ENCODE results near the gene NFATC3.

The NFATC3 gene

GRCh38 chr16:68233835-68234187, 148.6 kb downstream of the NFATC3 start:
- H3K27me3 Mint-ChIP-seq (ENCODE audit: low read depth) = no peaks in the 10 kb centered on the region

GRCh38 chr16:68234188-68235107, 149.3 kb downstream of the NFATC3 start:
- Mint-ChIP-seq H3K36me3 (ENCODE audit: low read depth) (peaks cover 13% of the 10 kb centered on the region), H3K9me3 (no peaks in the 10 kb centered on the region), H3K4me1 (ENCODE audit: low read depth) (peaks cover 18% of the 10 kb centered on the region), H3K27ac (no peak overlapping the region), H3K4me3 (peak overlapping the region; percentile 32), H3K27me3 (ENCODE audit: low read depth) (no peaks in the 10 kb centered on the region)
- DNase-seq (ENCODE audit: low spot score) = no peak

More at GRCh38 chr16:68233835-68234187, 148.6 kb downstream of the NFATC3 start:
- Mint-ChIP-seq H3K9me3 (no peaks in the 10 kb centered on the region), H3K36me3 (ENCODE audit: low read depth) (peaks cover 16% of the 10 kb centered on the region), H3K27ac (no peak overlapping the region), H3K4me1 (ENCODE audit: low read depth) (peaks cover 21% of the 10 kb centered on the region), H3K4me3 (no peak overlapping the region)
- DNase-seq (ENCODE audit: low spot score) = no peak

GRCh38 chr16:68235108-68235886, 150.1 kb downstream of the NFATC3 start:
- no peak for DNase-seq (ENCODE audit: low spot score)
- Mint-ChIP-seq H3K36me3 (ENCODE audit: low read depth) (peaks cover 10% of the 10 kb centered on the region), H3K4me3 (no peak overlapping the region), H3K27ac (no peak overlapping the region), H3K4me1 (ENCODE audit: low read depth) (peaks cover 18% of the 10 kb centered on the region), H3K27me3 (ENCODE audit: low read depth) (no peaks in the 10 kb centered on the region), H3K9me3 (no peaks in the 10 kb centered on the region)

GRCh38 chr16:68235887-68236136, 150.6 kb downstream of the NFATC3 start, which contains the start of gene ESRP2:
TSS of gene ESRP2 (minus strand) at chr16:68236127. CDS start at chr16:68236045, 82 bp downstream.
- H3K9me3 Mint-ChIP-seq = no peaks in the 10 kb centered on the region
- H3K4me3 Mint-ChIP-seq = peak within 1 kb of the TSS; percentile 89
- H3K36me3 Mint-ChIP-seq (ENCODE audit: low read depth) = peaks cover 5% of the 10 kb centered on the region
- DNase-seq (ENCODE audit: low spot score) = no peak
- peaks cover 18% of the 10 kb centered on the region for H3K4me1 Mint-ChIP-seq (ENCODE audit: low read depth)
- no peaks in the 10 kb centered on the region for H3K27me3 Mint-ChIP-seq (ENCODE audit: low read depth)
- peak within 1 kb of the TSS; percentile 49 for H3K27ac Mint-ChIP-seq

- Mint-ChIP-seq H3K9me3 (no peaks in the 10 kb centered on the region), H3K27ac (peak overlapping the region; percentile 49), H3K4me3 (peak overlapping the region; percentile 89), H3K4me1 (ENCODE audit: low read depth) (peaks cover 18% of the 10 kb centered on the region), H3K36me3 (ENCODE audit: low read depth) (peaks cover 4% of the 10 kb centered on the region), H3K27me3 (ENCODE audit: low read depth) (no peaks in the 10 kb centered on the region)
- DNase-seq (ENCODE audit: low spot score) = peak; percentile 25
These were observed 151.1 kb downstream of the NFATC3 start for GRCh38 chr16:68236137-68236825.

GRCh38 chr16:68236826-68237242, 151.7 kb downstream of the NFATC3 start:
- H3K27ac Mint-ChIP-seq = peak overlapping the region; percentile 31
- H3K4me3 Mint-ChIP-seq = peak overlapping the region; percentile 89
- H3K4me1 Mint-ChIP-seq (ENCODE audit: low read depth) = peaks cover 18% of the 10 kb centered on the region
- DNase-seq (ENCODE audit: low spot score) = no peak
- no peaks in the 10 kb centered on the region for H3K9me3 Mint-ChIP-seq
- peaks cover 2% of the 10 kb centered on the region for H3K36me3 Mint-ChIP-seq (ENCODE audit: low read depth)
- no peaks in the 10 kb centered on the region for H3K27me3 Mint-ChIP-seq (ENCODE audit: low read depth)

GRCh38 chr16:68237243-68238028, 152.3 kb downstream of the NFATC3 start:
- H3K4me3 Mint-ChIP-seq = peak overlapping the region; percentile 89
- H3K36me3 Mint-ChIP-seq (ENCODE audit: low read depth) = no peaks in the 10 kb centered on the region
- no peaks in the 10 kb centered on the region for H3K27me3 Mint-ChIP-seq (ENCODE audit: low read depth)
- peak; percentile 91 for DNase-seq (ENCODE audit: low spot score)
- peak overlapping the region; percentile 75 for H3K27ac Mint-ChIP-seq
- H3K4me1 Mint-ChIP-seq (ENCODE audit: low read depth) = peaks cover 18% of the 10 kb centered on the region
- no peaks in the 10 kb centered on the region for H3K9me3 Mint-ChIP-seq

GRCh38 chr16:68238029-68238345, 152.8 kb downstream of the NFATC3 start:
- no peak for DNase-seq (ENCODE audit: low spot score)
- H3K4me1 Mint-ChIP-seq (ENCODE audit: low read depth) = peaks cover 18% of the 10 kb centered on the region
- no peaks in the 10 kb centered on the region for H3K36me3 Mint-ChIP-seq (ENCODE audit: low read depth)
- H3K9me3 Mint-ChIP-seq = no peaks in the 10 kb centered on the region
- no peaks in the 10 kb centered on the region for H3K27me3 Mint-ChIP-seq (ENCODE audit: low read depth)
- peak overlapping the region; percentile 89 for H3K4me3 Mint-ChIP-seq
- peak overlapping the region; percentile 75 for H3K27ac Mint-ChIP-seq

GRCh38 chr16:68242085-68242484, 156.9 kb downstream of the NFATC3 start:
- no peak overlapping the region for H3K4me3 Mint-ChIP-seq
- peaks cover 2% of the 10 kb centered on the region for H3K36me3 Mint-ChIP-seq (ENCODE audit: low read depth)

GRCh38 chr16:68242926-68243858, 158.0 kb downstream of the NFATC3 start:
- H3K27me3 Mint-ChIP-seq (ENCODE audit: low read depth) = peaks cover 4% of the 10 kb centered on the region
- peaks cover 2% of the 10 kb centered on the region for H3K36me3 Mint-ChIP-seq (ENCODE audit: low read depth)
- no peak overlapping the region for H3K27ac Mint-ChIP-seq
- H3K9me3 Mint-ChIP-seq = no peaks in the 10 kb centered on the region
- H3K4me3 Mint-ChIP-seq = peak overlapping the region; percentile 45
- H3K4me1 Mint-ChIP-seq (ENCODE audit: low read depth) = peaks cover 22% of the 10 kb centered on the region
- DNase-seq (ENCODE audit: low spot score) = no peak

More at GRCh38 chr16:68242085-68242484, 156.9 kb downstream of the NFATC3 start:
- no peaks in the 10 kb centered on the region for H3K9me3 Mint-ChIP-seq
- peaks cover 4% of the 10 kb centered on the region for H3K27me3 Mint-ChIP-seq (ENCODE audit: low read depth)
- H3K4me1 Mint-ChIP-seq (ENCODE audit: low read depth) = peaks cover 26% of the 10 kb centered on the region
- no peak for DNase-seq (ENCODE audit: low spot score)
- no peak overlapping the region for H3K27ac Mint-ChIP-seq

- peaks cover 4% of the 10 kb centered on the region for H3K27me3 Mint-ChIP-seq (ENCODE audit: low read depth)
- no peaks in the 10 kb centered on the region for H3K9me3 Mint-ChIP-seq
- H3K36me3 Mint-ChIP-seq (ENCODE audit: low read depth) = peaks cover 4% of the 10 kb centered on the region
- H3K4me1 Mint-ChIP-seq (ENCODE audit: low read depth) = peaks cover 17% of the 10 kb centered on the region
- DNase-seq (ENCODE audit: low spot score) = no peak
- peak overlapping the region; percentile 100 for H3K4me3 Mint-ChIP-seq
- H3K27ac Mint-ChIP-seq = peak overlapping the region; percentile 84
These were observed 159.3 kb downstream of the NFATC3 start for GRCh38 chr16:68244481-68244902.

- Mint-ChIP-seq H3K9me3 (no peaks in the 10 kb centered on the region), H3K27me3 (ENCODE audit: low read depth) (peaks cover 4% of the 10 kb centered on the region), H3K4me1 (ENCODE audit: low read depth) (peaks cover 17% of the 10 kb centered on the region), H3K4me3 (peak within 1 kb of the TSS; percentile 100), H3K27ac (peak within 1 kb of the TSS; percentile 84), H3K36me3 (ENCODE audit: low read depth) (peaks cover 6% of the 10 kb centered on the region)
- peak; percentile 91 for DNase-seq (ENCODE audit: low spot score)
These were observed 160.0 kb downstream of the NFATC3 start, which contains the start of gene PLA2G15 for GRCh38 chr16:68244903-68245853. TSS of gene PLA2G15 (plus strand) at chr16:68245373. CDS start at chr16:68245427, 54 bp downstream.

Data from T-helper 2 cell treated with Interferon-gamma antibody and Interleukin-4, amounts not matched to agents 5 μg/mL and 100 μg/mL, for 36 hours (primary cell).